ENCODE results near the gene HDAC4. TPM values are rescaled to one million over a fixed set of nuclear protein-coding genes. Genes with fewer than 3 reads are reported as not detected.

Gene HDAC4
- total and polyA plus RNA-seq, 2 donors (not counting 1 experiment from before 2014, with no cell fraction given), result 13.5 to 46.0 TPM

DNA sequence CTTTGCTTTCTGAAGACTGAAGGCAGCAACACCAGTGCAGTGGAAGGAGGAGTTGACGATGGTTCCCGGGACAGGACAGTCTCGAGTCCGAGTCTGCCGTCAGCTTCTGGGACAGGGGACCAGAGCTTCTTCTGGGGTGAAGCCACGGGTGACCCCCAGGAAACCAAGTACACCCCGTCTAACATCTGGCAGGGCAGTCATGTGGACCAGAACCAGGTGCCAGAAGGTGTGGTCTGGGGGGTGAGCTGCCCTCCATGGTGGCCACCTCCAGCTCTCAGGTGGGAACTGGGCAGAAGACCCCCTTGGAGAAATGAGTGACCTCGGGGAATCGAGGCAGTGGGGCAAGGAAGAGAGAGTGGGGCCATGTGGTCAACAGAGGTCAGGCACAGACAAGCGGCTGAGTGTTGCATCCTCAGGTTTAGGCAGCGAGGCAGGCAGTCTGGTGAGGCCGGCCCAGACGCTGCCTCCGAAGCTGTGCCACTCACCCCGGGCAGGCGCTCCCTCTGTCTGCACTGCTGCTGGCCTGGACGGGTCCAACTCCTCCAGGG lies 204.3 kb downstream of the HDAC4 start:
- WGBS (ENCODE audit: insufficient coverage), result 96% methylated on average over 14 of the region's 17 CpGs
- Histone ChIP-seq H3K27ac (ENCODE audit: low read length in 2 of 2) (no peak overlapping the region), H3K27me3 (replicated peaks in 1 of 4; ENCODE audit: control extremely low read depth in 1 of 4, control insufficient read depth in 3 of 4, insufficient read depth in 4 of 4, low read length in 3 of 4) (no peaks in the 10 kb centered on the region), H3K79me2 (ENCODE audit: control insufficient read depth, insufficient read depth, low read length) (no peaks in the 10 kb centered on the region), H3K4me3 (ENCODE audit: control extremely low read depth in 1 of 5, extremely low read depth in 1 of 5, insufficient read depth in 1 of 5, low read depth in 2 of 5, low read length in 4 of 5) (no peak overlapping the region), H4K20me1 (ENCODE audit: control insufficient read depth, insufficient read depth, low read length, poor library complexity, severe bottlenecking) (peaks cover 10% of the 10 kb centered on the region), H3K36me3 (replicated peaks in 1 of 2; ENCODE audit: control extremely low read depth in 1 of 2, control insufficient read depth in 1 of 2, extremely low read depth in 1 of 2, insufficient read depth in 2 of 2, low read length in 1 of 2) (peaks cover 0 to 2% of the 10 kb centered on the region in 2 experiments), H3K9me3 (ENCODE audit: control extremely low read depth in 1 of 3, control insufficient read depth in 2 of 3, insufficient read depth in 1 of 3, low read length in 2 of 3) (no peaks in the 10 kb centered on the region), H2AFZ (ENCODE audit: insufficient read depth, low read depth, low read length, poor library complexity, severe bottlenecking) (no peak overlapping the region), H3K9ac (ENCODE audit: low read length) (no peak overlapping the region), H3K4me2 (replicated peaks; ENCODE audit: low read depth, low read length, poor library complexity, severe bottlenecking) (no peak overlapping the region), H3K4me1 (ENCODE audit: control insufficient read depth in 2 of 2, insufficient read depth in 2 of 2, low read length in 2 of 2) (no peaks in the 10 kb centered on the region)
- Mint-ChIP-seq H3K27me3 (no peaks in the 10 kb centered on the region), H3K27ac (no peak overlapping the region), H3K9me3 (ENCODE audit: insufficient read depth) (no peaks in the 10 kb centered on the region), H3K4me1 (peaks cover 5% of the 10 kb centered on the region), H3K4me3 (no peak overlapping the region)
- ATAC-seq (ENCODE audit: low read depth) (no peak), DNase-seq (no peak)
- ChIA-PET CTCF (no interaction called here), POLR2A (no interaction called here)
- TF ChIP-seq EZH2 (IDR thresholded peaks at IDR 0.05; ENCODE audit: borderline replicate concordance, insufficient read depth, low read depth, low read length, poor library complexity, severe bottlenecking) (no peak), CTCF (IDR thresholded peaks at IDR 0.05) (no peak)
- intact Hi-C loops (cut with micrococcal nuclease), result no loop called here

- 56% methylated on average over 4 of the region's 4 CpGs for WGBS (ENCODE audit: insufficient coverage)
Observed at GRCh38 chr2:239195992-239196391, 204.8 kb downstream of the HDAC4 start.

More at GRCh38 chr2:239195992-239196391, 204.8 kb downstream of the HDAC4 start:
- ATAC-seq (ENCODE audit: low read depth), result no peak
- no peaks in the 10 kb centered on the region for H3K9me3 Mint-ChIP-seq (ENCODE audit: insufficient read depth)
- ChIA-PET POLR2A (no interaction called here), CTCF (no interaction called here)
- peaks cover 5% of the 10 kb centered on the region for H3K4me1 Mint-ChIP-seq
- H3K36me3 ChIP-seq (replicated peaks in 1 of 2; ENCODE audit: control extremely low read depth in 1 of 2, control insufficient read depth in 1 of 2, extremely low read depth in 1 of 2, insufficient read depth in 2 of 2, low read length in 1 of 2), result peaks cover 0 to 2% of the 10 kb centered on the region in 2 experiments
- no peak overlapping the region for H2AFZ ChIP-seq (ENCODE audit: insufficient read depth, low read depth, low read length, poor library complexity, severe bottlenecking)
- H4K20me1 ChIP-seq (ENCODE audit: control insufficient read depth, insufficient read depth, low read length, poor library complexity, severe bottlenecking), result peaks cover 6% of the 10 kb centered on the region
- no peaks in the 10 kb centered on the region for H3K9me3 ChIP-seq (ENCODE audit: control extremely low read depth in 1 of 3, control insufficient read depth in 2 of 3, insufficient read depth in 1 of 3, low read length in 2 of 3)
- H3K4me2 ChIP-seq (replicated peaks; ENCODE audit: low read depth, low read length, poor library complexity, severe bottlenecking), result no peak overlapping the region
- H3K4me1 ChIP-seq (ENCODE audit: control insufficient read depth in 2 of 2, insufficient read depth in 2 of 2, low read length in 2 of 2), result no peaks in the 10 kb centered on the region
- no peak for DNase-seq
- H3K27me3 Mint-ChIP-seq, result no peaks in the 10 kb centered on the region
- H3K79me2 ChIP-seq (ENCODE audit: control insufficient read depth, insufficient read depth, low read length), result no peaks in the 10 kb centered on the region
- H3K27ac ChIP-seq (ENCODE audit: low read length in 2 of 2), result no peak overlapping the region
- H3K4me3 Mint-ChIP-seq, result no peak overlapping the region
- no peak overlapping the region for H3K9ac ChIP-seq (ENCODE audit: low read length)
- TF ChIP-seq CTCF (IDR thresholded peaks at IDR 0.05) (no peak), EZH2 (IDR thresholded peaks at IDR 0.05; ENCODE audit: borderline replicate concordance, insufficient read depth, low read depth, low read length, poor library complexity, severe bottlenecking) (no peak)
- no peak overlapping the region for H3K27ac Mint-ChIP-seq
- intact Hi-C loops (cut with micrococcal nuclease), result no loop called here
- H3K27me3 ChIP-seq (replicated peaks in 1 of 4; ENCODE audit: control extremely low read depth in 1 of 4, control insufficient read depth in 3 of 4, insufficient read depth in 4 of 4, low read length in 3 of 4), result no peaks in the 10 kb centered on the region
- H3K4me3 ChIP-seq (ENCODE audit: control extremely low read depth in 1 of 5, extremely low read depth in 1 of 5, insufficient read depth in 1 of 5, low read depth in 2 of 5, low read length in 4 of 5), result no peak overlapping the region
